Endothelial cell of umbilical vein (primary cell): ENCODE data around the gene HCAR2. TPM values are rescaled to one million over a fixed set of nuclear protein-coding genes. Genes with fewer than 3 reads are reported as not detected.
"Not testable (repeated sequence)": the region's sequence is repeated elsewhere in the genome, so short reads cannot be mapped to it uniquely, and the experiment has no call there.

ENCODE experiments used
- BruUV-seq: library from RNA; stranded (reverse); fragments of 400-500 nt; replicated peaks from 2 replicates; lab custom pipeline; 2021; lab: Mats Ljungman, UMichigan
- CTCF ChIA-PET: fragments of 300-600, 350-600 bp; sonication (Branson Sonifier 250); formaldehyde crosslinking; loops from one replicate; lab custom pipeline; 2021; ENCODE audit warnings: antibody characterized with exemption, inconsistent platforms; lab: Charles Lee
- POLR2A ChIA-PET: fragments of 300-600, 350-600 bp; sonication (Branson Sonifier 250); formaldehyde crosslinking; loops from one replicate; lab custom pipeline; 2021; ENCODE audit warnings: antibody characterized with exemption, inconsistent platforms; lab: Charles Lee
- DNase-seq: peaks from one replicate; pipeline ENCODE4 v3.0.0-alpha.2; 2011; ENCODE audit warnings: low read depth, low spot score
- FAIRE-seq: peaks from 2 replicates; lab custom pipeline; 2011; peaks lifted over from hg19 to GRCh38; lab: Jason Lieb, UNC
- H2AFZ ChIP-seq: 2 replicates; pipeline ENCODE4 v1.6.0; 2012; ENCODE audit warnings: low read depth, low read length, control low read depth, inconsistent platforms
- H3K27ac ChIP-seq: 2 replicates; pipeline ENCODE4 v1.5.1; 2011; ENCODE audit warnings: low read depth, mild to moderate bottlenecking, control low read depth, low read length, moderate library complexity; ENCODE audit not compliant: insufficient read depth
- H3K27me3 ChIP-seq, 2 experiments: 2 replicates each; pipeline versions ENCODE4 v1.6.0 to v1.6.1; 2011; ENCODE audit warnings: low read length in 2 of 2, mixed read lengths in 1 of 2; ENCODE audit not compliant: control insufficient read depth in 2 of 2, insufficient read depth in 2 of 2
- H3K36me3 ChIP-seq, 2 experiments: 2 replicates in 1 of 2; 3 replicates in 1 of 2; pipeline ENCODE4 v1.5.1; 2011; ENCODE audit warnings: low read length in 2 of 2, mild to moderate bottlenecking in 1 of 2, moderate library complexity in 1 of 2; ENCODE audit not compliant: control insufficient read depth in 2 of 2, insufficient read depth in 2 of 2; ENCODE audit errors: extremely low read depth in 1 of 2
- H3K4me1 ChIP-seq: 3 replicates; pipeline ENCODE4 v1.5.1; 2011; ENCODE audit warnings: mild to moderate bottlenecking, low read length; ENCODE audit not compliant: control insufficient read depth, insufficient read depth; ENCODE audit errors: extremely low read depth
- H3K4me2 ChIP-seq: 2 replicates; pipeline ENCODE4 v1.6.1; 2011; ENCODE audit warnings: low read length, control low read depth, mixed read lengths; ENCODE audit not compliant: insufficient read depth
- H3K4me3 ChIP-seq, 3 experiments: fragments of 200-600 bp in 1 of 3; sonication (generic), shearing (Covaris generic) in 1 of 3; replicated peaks in 1 of 3; 2 replicates each; pipeline ENCODE4 v1.5.1; 2011 to 2016; ENCODE audit warnings: control low read depth in 3 of 3, low read length in 3 of 3, mild to moderate bottlenecking in 2 of 3, inconsistent platforms in 1 of 3, low read depth in 1 of 3, moderate library complexity in 1 of 3; ENCODE audit not compliant: insufficient read depth in 1 of 3
- H3K79me2 ChIP-seq: 2 replicates; pipeline ENCODE4 v1.6.0; 2012; ENCODE audit warnings: low read length, inconsistent platforms; ENCODE audit not compliant: control insufficient read depth, insufficient read depth
- H3K9ac ChIP-seq: replicated peaks from 2 replicates; pipeline ENCODE3; 2011; ENCODE audit warnings: low read length, control low read depth; ENCODE audit not compliant: insufficient read depth; ENCODE audit errors: extremely low read depth
- H3K9me1 ChIP-seq: replicated peaks from 3 replicates; pipeline ENCODE4 v1.6.0; 2011; ENCODE audit warnings: mild to moderate bottlenecking, low read length; ENCODE audit not compliant: control insufficient read depth, insufficient read depth; ENCODE audit errors: extremely low read depth
- H3K9me3 ChIP-seq: replicated peaks from 2 replicates; pipeline ENCODE4 v1.5.1; 2012; ENCODE audit warnings: low read length, inconsistent platforms; ENCODE audit not compliant: control insufficient read depth, insufficient read depth
- H4K20me1 ChIP-seq: replicated peaks from 2 replicates; pipeline ENCODE3; 2011; ENCODE audit warnings: mild to moderate bottlenecking, low read length; ENCODE audit not compliant: control insufficient read depth, insufficient read depth; ENCODE audit errors: extremely low read depth
- EZH2 ChIP-seq: IDR thresholded peaks from 2 replicates; pipeline ENCODE4 v1.6.1; 2012; ENCODE audit warnings: borderline replicate concordance, low read depth, mild to moderate bottlenecking, moderate library complexity, low read length, inconsistent platforms; ENCODE audit not compliant: severe bottlenecking
- FOS ChIP-seq: IDR thresholded peaks from 2 replicates; pipeline ENCODE4 v1.6.1; 2011; ENCODE audit warnings: mild to moderate bottlenecking, low read length, moderate library complexity, borderline replicate concordance; ENCODE audit not compliant: insufficient read depth
- GATA2 ChIP-seq: IDR thresholded peaks from 2 replicates; pipeline ENCODE4 v1.7.0; 2011; ENCODE audit warnings: low read depth, mild to moderate bottlenecking, moderate library complexity, mixed read lengths, low read length; ENCODE audit not compliant: insufficient read length, insufficient read depth
- JUN ChIP-seq: IDR thresholded peaks from 2 replicates; pipeline ENCODE4 v1.6.1; 2011; ENCODE audit warnings: borderline replicate concordance, low read depth; ENCODE audit not compliant: insufficient read length, insufficient read depth
- MAX ChIP-seq: IDR thresholded peaks from 2 replicates; pipeline ENCODE4 v1.6.1; 2011; ENCODE audit not compliant: insufficient read depth, insufficient read length
- MYC ChIP-seq: IDR thresholded peaks from one replicate; pipeline ENCODE4 v1.6.1; 2011; ENCODE audit warnings: mild to moderate bottlenecking, low read depth, low read length
- POLR2A ChIP-seq: IDR thresholded peaks from 2 replicates; pipeline ENCODE4 v1.6.1; 2012; ENCODE audit warnings: low read depth, mild to moderate bottlenecking, control low read depth, low read length
- POLR2AphosphoS5 ChIP-seq: IDR thresholded peaks from 2 replicates; pipeline ENCODE4 v1.6.1; 2012; ENCODE audit warnings: low read depth, mild to moderate bottlenecking, control low read depth, low read length, moderate library complexity; ENCODE audit not compliant: insufficient read depth
- dilution Hi-C: fragments of 300-500 bp; cut with MboI; formaldehyde crosslinking; loops from one replicate; pipeline ENCODE4 v1.15.0; 2019; ENCODE audit warnings: low sequenced_read_pairs; ENCODE audit not compliant: extremely low pct_ligation_motif_present
- intact Hi-C: fragments of 100-400 bp; cut with micrococcal nuclease; formaldehyde crosslinking; loops from one replicate; pipeline ENCODE4 v1.10.0; 2022
- polyA plus RNA-seq, 4 experiments: library from polyadenylated mRNA; depleted of rRNA in 3 of 4; stranded (reverse) in 3 of 4; unstranded in 1 of 4; fragments of >200 nt; gene quantifications; 2 replicates each; pipeline versions ENCODE4 v1.2.1 to v1.2.3, GENCODE V29; 2011 to 2012; ENCODE audit warnings: missing spikeins in 1 of 4
- total RNA-seq: library from RNA; stranded (reverse); gene quantifications from 2 replicates; pipeline ENCODE4 v1.2.3, GENCODE V29; 2021

HCAR2 gene
- total and polyA plus RNA-seq, 2 donors (not counting 3 experiments of a cell fraction or from before 2014, with no cell fraction given): not detected

GRCh38 chr12:122681814-122682213 lies 21.3 kb downstream of the HCAR2 start:
- Histone ChIP-seq H3K4me3 (no peak overlapping the region), H3K9me3 (no peaks in the 10 kb centered on the region), H3K4me1 (peaks cover 14% of the 10 kb centered on the region), H3K9me1 (no peaks in the 10 kb centered on the region), H3K27me3 (no peaks in the 10 kb centered on the region), H3K27ac (no peak overlapping the region), H3K36me3 (no peaks in the 10 kb centered on the region), H3K4me2 (no peak overlapping the region), H2AFZ (no peak overlapping the region), H3K9ac (no peak overlapping the region), H4K20me1 (no peaks in the 10 kb centered on the region), H3K79me2 (no peaks in the 10 kb centered on the region)
- DNase-seq (no peak), FAIRE-seq (no peak)
- intact Hi-C loops (no loop called here), dilution Hi-C loops (no loop called here)
- POLR2A ChIA-PET: no interaction called here
- no peak for TF ChIP-seq GATA2
- no peak for TF ChIP-seq EZH2
- TF ChIP-seq POLR2AphosphoS5: no peak
- no peak for TF ChIP-seq MYC
- no peak for TF ChIP-seq MAX
- no peak for TF ChIP-seq JUN
- TF ChIP-seq FOS: no peak
- TF ChIP-seq POLR2A: no peak
- CTCF ChIA-PET: interaction anchor here (1.3 to 1.8 kb wide), 2 partner anchors 9 to 10 kb away, joined by 3 to 4 read pairs; no protein-coding TSS in a partner anchor
- BruUV-seq: no TSS peak

- not testable (repeated sequence) for FAIRE-seq, H3K9ac ChIP-seq
Measured at GRCh38 chr12:122680989-122681388, 22.2 kb downstream of the HCAR2 start.

GRCh38 chr12:122676781-122677180 lies 26.4 kb downstream of the HCAR2 start:
- H3K4me1 ChIP-seq: peaks cover 14% of the 10 kb centered on the region
- H3K4me3 ChIP-seq, H3K27ac ChIP-seq, FAIRE-seq, H3K9me1 ChIP-seq, H3K27me3 ChIP-seq, H3K79me2 ChIP-seq, DNase-seq, dilution Hi-C loops, H4K20me1 ChIP-seq, BruUV-seq, H3K4me2 ChIP-seq, H3K36me3 ChIP-seq, H3K9ac ChIP-seq, intact Hi-C loops, POLR2A ChIA-PET, H3K9me3 ChIP-seq, H2AFZ ChIP-seq: not testable (repeated sequence)
- CTCF ChIA-PET: interaction anchor here (1.1 to 1.9 kb wide), 2 partner anchors 39 to 72 kb away, joined by 4 read pairs; no protein-coding TSS in a partner anchor

More at GRCh38 chr12:122680989-122681388, 22.2 kb downstream of the HCAR2 start:
- CTCF ChIA-PET: interaction anchor here (1.3 kb wide), 1 partner anchor 10 kb away, joined by 3 read pairs; no protein-coding TSS in a partner anchor
- H3K4me2 ChIP-seq, H3K27ac ChIP-seq, H2AFZ ChIP-seq, POLR2A ChIA-PET, BruUV-seq, H3K27me3 ChIP-seq, DNase-seq, H3K79me2 ChIP-seq, dilution Hi-C loops, H4K20me1 ChIP-seq, H3K9me3 ChIP-seq, H3K9me1 ChIP-seq, H3K4me3 ChIP-seq, intact Hi-C loops, H3K36me3 ChIP-seq: not testable (repeated sequence)
- peaks cover 14% of the 10 kb centered on the region for H3K4me1 ChIP-seq
